ENCODE data around the gene OMG.

OMG gene

GRCh38 chr17:31323551-31323950 lies 26.5 kb upstream of the OMG start:
- no peaks in the 10 kb centered on the region for H3K9me2 ChIP-seq (ENCODE audit: low read depth, low read length)
- no peak overlapping the region for H2AFZ ChIP-seq (ENCODE audit: low read length)
- peaks cover 26% of the 10 kb centered on the region for H3K79me2 ChIP-seq (ENCODE audit: insufficient read depth, low read length)
- H3K9ac ChIP-seq (ENCODE audit: low read length): no peak overlapping the region
- H3K4me1 ChIP-seq (ENCODE audit: insufficient read depth, low read length, severe bottlenecking): peaks cover 19% of the 10 kb centered on the region
- no peaks in the 10 kb centered on the region for H3K9me3 ChIP-seq (ENCODE audit: low read length)
- H3K4me2 ChIP-seq (ENCODE audit: low read length): no peak overlapping the region
- H3K27ac ChIP-seq (ENCODE audit: low read depth, low read length, poor library complexity, severe bottlenecking): peak overlapping the region; percentile 10
- H3K36me3 ChIP-seq (ENCODE audit: insufficient read depth, low read length): peaks cover 25% of the 10 kb centered on the region
- 0 out of 2 replicates have a peak, but pooled peaks cover 4% of the 10 kb centered on the region for H3F3A ChIP-seq (ENCODE audit: insufficient read depth, low read length)
- no peak for TF ChIP-seq CTCF (IDR thresholded peaks at IDR 0.05; ENCODE audit: low read length)
- no peak for TF ChIP-seq EZH2 (IDR thresholded peaks at IDR 0.05; ENCODE audit: borderline replicate concordance, low read length)
- no peak overlapping the region for H3K4me3 ChIP-seq (ENCODE audit: low read depth, low read length, poor library complexity, severe bottlenecking)
- no peaks in the 10 kb centered on the region for H4K20me1 ChIP-seq (ENCODE audit: insufficient read depth, low read length)
- no peaks in the 10 kb centered on the region for H3K27me3 ChIP-seq (ENCODE audit: insufficient read depth, low read length)

- Histone ChIP-seq H3K36me3 (ENCODE audit: insufficient read depth, low read length) (peaks cover 32% of the 10 kb centered on the region), H3K9me3 (ENCODE audit: low read length) (no peaks in the 10 kb centered on the region), H3F3A (ENCODE audit: insufficient read depth, low read length) (0 out of 2 replicates have a peak, but pooled peaks cover 4% of the 10 kb centered on the region), H4K20me1 (ENCODE audit: insufficient read depth, low read length) (no peaks in the 10 kb centered on the region), H3K27ac (ENCODE audit: low read depth, low read length, poor library complexity, severe bottlenecking) (peak overlapping the region; percentile 98), H3K4me3 (ENCODE audit: low read depth, low read length, poor library complexity, severe bottlenecking) (peak overlapping the region; percentile 89), H3K9ac (ENCODE audit: low read length) (peak overlapping the region; percentile 41; the same call in 1 of the 2 replicates), H3K9me2 (ENCODE audit: low read depth, low read length) (no peaks in the 10 kb centered on the region), H3K27me3 (ENCODE audit: insufficient read depth, low read length) (no peaks in the 10 kb centered on the region), H3K4me2 (ENCODE audit: low read length) (peak overlapping the region; percentile 72), H3K79me2 (ENCODE audit: insufficient read depth, low read length) (peaks cover 39% of the 10 kb centered on the region), H2AFZ (ENCODE audit: low read length) (no peak overlapping the region), H3K4me1 (ENCODE audit: insufficient read depth, low read length, severe bottlenecking) (peaks cover 35% of the 10 kb centered on the region)
- TF ChIP-seq EZH2 (IDR thresholded peaks at IDR 0.05; ENCODE audit: borderline replicate concordance, low read length): no peak
- no peak for TF ChIP-seq CTCF (IDR thresholded peaks at IDR 0.05; ENCODE audit: low read length)
Measured at GRCh38 chr17:31321966-31322365, 24.9 kb upstream of the OMG start.

- Histone ChIP-seq H3K4me3 (ENCODE audit: low read depth, low read length, poor library complexity, severe bottlenecking) (peak within 1 kb of the TSS; percentile 89), H3K9me2 (ENCODE audit: low read depth, low read length) (no peaks in the 10 kb centered on the region), H3K36me3 (ENCODE audit: insufficient read depth, low read length) (peaks cover 32% of the 10 kb centered on the region), H3K9me3 (ENCODE audit: low read length) (no peaks in the 10 kb centered on the region), H3K9ac (ENCODE audit: low read length) (peak within 1 kb of the TSS; percentile 82), H3K4me2 (ENCODE audit: low read length) (peak within 1 kb of the TSS; percentile 72), H4K20me1 (ENCODE audit: insufficient read depth, low read length) (no peaks in the 10 kb centered on the region), H3K27me3 (ENCODE audit: insufficient read depth, low read length) (no peaks in the 10 kb centered on the region), H2AFZ (ENCODE audit: low read length) (no peak within 1 kb of the TSS), H3F3A (ENCODE audit: insufficient read depth, low read length) (0 out of 2 replicates have a peak, but pooled peaks cover 4% of the 10 kb centered on the region), H3K4me1 (ENCODE audit: insufficient read depth, low read length, severe bottlenecking) (peaks cover 40% of the 10 kb centered on the region), H3K79me2 (ENCODE audit: insufficient read depth, low read length) (peaks cover 44% of the 10 kb centered on the region), H3K27ac (ENCODE audit: low read depth, low read length, poor library complexity, severe bottlenecking) (peak within 1 kb of the TSS; percentile 98)
- TF ChIP-seq EZH2 (IDR thresholded peaks at IDR 0.05; ENCODE audit: borderline replicate concordance, low read length) (no peak), CTCF (IDR thresholded peaks at IDR 0.05; ENCODE audit: low read length) (no peak)
Measured at GRCh38 chr17:31321481-31321880, 24.4 kb upstream of the OMG start, which contains the start of gene EVI2A. EVI2A (minus strand) TSS chr17:31321622; CDS start chr17:31319013, 2,609 bp downstream.

All from OCI-LY1 (cell line).